Measurements from ENCODE around the gene UPK3BL2.
"Not testable (repeated sequence)": the region's sequence is repeated elsewhere in the genome, so short reads cannot be mapped to it uniquely, and the experiment has no call there.

GRCh38 chr7:102494473-102495149 is 48.9 kb downstream of the UPK3BL2 start:
- TF ChIP-seq, protein P1, sequence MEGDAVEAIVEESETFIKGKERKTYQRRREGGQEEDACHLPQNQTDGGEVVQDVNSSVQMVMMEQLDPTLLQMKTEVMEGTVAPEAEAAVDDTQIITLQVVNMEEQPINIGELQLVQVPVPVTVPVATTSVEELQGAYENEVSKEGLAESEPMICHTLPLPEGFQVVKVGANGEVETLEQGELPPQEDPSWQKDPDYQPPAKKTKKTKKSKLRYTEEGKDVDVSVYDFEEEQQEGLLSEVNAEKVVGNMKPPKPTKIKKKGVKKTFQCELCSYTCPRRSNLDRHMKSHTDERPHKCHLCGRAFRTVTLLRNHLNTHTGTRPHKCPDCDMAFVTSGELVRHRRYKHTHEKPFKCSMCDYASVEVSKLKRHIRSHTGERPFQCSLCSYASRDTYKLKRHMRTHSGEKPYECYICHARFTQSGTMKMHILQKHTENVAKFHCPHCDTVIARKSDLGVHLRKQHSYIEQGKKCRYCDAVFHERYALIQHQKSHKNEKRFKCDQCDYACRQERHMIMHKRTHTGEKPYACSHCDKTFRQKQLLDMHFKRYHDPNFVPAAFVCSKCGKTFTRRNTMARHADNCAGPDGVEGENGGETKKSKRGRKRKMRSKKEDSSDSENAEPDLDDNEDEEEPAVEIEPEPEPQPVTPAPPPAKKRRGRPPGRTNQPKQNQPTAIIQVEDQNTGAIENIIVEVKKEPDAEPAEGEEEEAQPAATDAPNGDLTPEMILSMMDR (IDR thresholded peaks at IDR 0.05; ENCODE audit: poor library complexity) = not testable (repeated sequence)
- TF ChIP-seq EZH2 (IDR thresholded peaks at IDR 0.05; ENCODE audit: borderline replicate concordance); EZH2phosphoT487 (IDR thresholded peaks at IDR 0.05; ENCODE audit: low read depth, severe bottlenecking, unreplicated experiment): not testable (repeated sequence)

Measured in hepatocyte (in vitro differentiated cells).